K562 (cell line): ENCODE results near the gene ADAM19. TPM values are rescaled to one million over a fixed set of nuclear protein-coding genes. Genes with fewer than 3 reads are reported as not detected.

Experiments used
- ATAC-seq: fragments of 200-7000 bp; cut with Tn5 transposase; 3 replicates; pipeline ENCODE4 v1.9.1; 2020; ENCODE audit warnings: moderate library complexity
- BruUV-seq: library from RNA; stranded (reverse); fragments of 400-500 nt; replicated peaks from 2 replicates; lab custom pipeline; 2021; lab: Mats Ljungman, UMichigan
- CTCF ChIA-PET: fragments of 300-600 bp; formaldehyde crosslinking; extraction: SDS; loops from one replicate; lab custom pipeline; 2021; ENCODE audit warnings: low intra/inter-chr PET ratio; lab: Yijun Ruan, JAX
- POLR2A ChIA-PET: fragments of 300-600, 350-650 bp; sonication (Branson Sonifier 250); formaldehyde crosslinking; extraction: SDS; loops from one replicate; lab custom pipeline; 2021; ENCODE audit warnings: antibody characterized with exemption, inconsistent platforms; lab: Yijun Ruan, JAX
- DNase-seq, 4 experiments: peaks; one replicate each; pipeline versions ENCODE4 v3.0.0 to v3.0.0-alpha.2; 2011 to 2018; ENCODE audit warnings: low spot score in 3 of 4, mixed read lengths in 3 of 4; ENCODE audit errors: extremely low read depth in 1 of 4
- FAIRE-seq: peaks from 2 replicates; lab custom pipeline; 2011; peaks lifted over from hg19 to GRCh38; lab: Jason Lieb, UNC
- H2AFZ ChIP-seq: 2 replicates; pipeline ENCODE4 v1.6.0; 2011; ENCODE audit warnings: low read depth, low read length, control low read depth, inconsistent platforms
- H3K27ac ChIP-seq: fragments of 200-600 bp; 3 replicates; pipeline ENCODE4 v1.8.0; 2011; ENCODE audit warnings: low read depth, mild to moderate bottlenecking, control low read depth, inconsistent platforms, low read length, moderate library complexity, mixed read lengths; ENCODE audit errors: extremely low read depth
- H3K27me3 ChIP-seq, 2 experiments: fragments of 300-600 bp in 1 of 2; 2 replicates in 1 of 2; 3 replicates in 1 of 2; pipeline versions ENCODE4 v1.6.0 to v1.8.0; 2011; ENCODE audit warnings: inconsistent platforms in 2 of 2, low read length in 2 of 2, mild to moderate bottlenecking in 1 of 2, mixed read lengths in 1 of 2, moderate library complexity in 1 of 2; ENCODE audit not compliant: control insufficient read depth in 2 of 2, insufficient read depth in 2 of 2
- H3K36me3 ChIP-seq: fragments of 300-600 bp; 3 replicates; pipeline ENCODE4 v1.8.0; 2011; ENCODE audit warnings: mild to moderate bottlenecking, low read length, inconsistent platforms; ENCODE audit not compliant: control insufficient read depth, insufficient read depth
- H3K4me1 ChIP-seq, 2 experiments: fragments of 200-600 bp in 1 of 2; replicated peaks in 1 of 2; 2 replicates in 1 of 2; 3 replicates in 1 of 2; pipeline versions ENCODE4 v1.5.1 to v1.8.0; 2011; ENCODE audit warnings: inconsistent platforms in 2 of 2, low read length in 2 of 2, mild to moderate bottlenecking in 1 of 2, mixed read lengths in 1 of 2, moderate library complexity in 1 of 2; ENCODE audit not compliant: control insufficient read depth in 2 of 2, insufficient read depth in 2 of 2
- H3K4me2 ChIP-seq: 2 replicates; pipeline ENCODE4 v1.6.1; 2011; ENCODE audit warnings: low read length, control low read depth, inconsistent platforms, mixed read lengths; ENCODE audit not compliant: insufficient read depth
- H3K4me3 ChIP-seq: fragments of 200-600 bp; sonication (generic), shearing (Covaris generic); 2 replicates; pipeline ENCODE4 v1.5.1; 2016; ENCODE audit warnings: control low read depth, inconsistent platforms
- H3K79me2 ChIP-seq: fragments of 200-600 bp; 3 replicates; pipeline ENCODE4 v1.8.0; 2011; ENCODE audit warnings: low read length, inconsistent platforms; ENCODE audit not compliant: control insufficient read depth, insufficient read depth
- H3K9ac ChIP-seq, 2 experiments: 2 replicates each; pipeline versions ENCODE4 v1.6.0 to v1.6.1; 2011; ENCODE audit warnings: low read depth in 2 of 2, low read length in 2 of 2, control low read depth in 1 of 2, inconsistent platforms in 1 of 2, mild to moderate bottlenecking in 1 of 2, mixed read lengths in 1 of 2; ENCODE audit not compliant: insufficient read depth in 1 of 2
- H3K9me1 ChIP-seq: one replicate; pipeline ENCODE4 v1.6.0; 2011; ENCODE audit warnings: inconsistent platforms, mild to moderate bottlenecking, low read length, moderate library complexity; ENCODE audit not compliant: control insufficient read depth, insufficient read depth
- H3K9me3 ChIP-seq: replicated peaks from 2 replicates; pipeline ENCODE4 v1.5.1; 2011; ENCODE audit warnings: low read depth, low read length, inconsistent platforms; ENCODE audit not compliant: control insufficient read depth, insufficient read depth
- H4K20me1 ChIP-seq: replicated peaks from 2 replicates; pipeline ENCODE4 v1.6.1; 2011; ENCODE audit warnings: low read length, inconsistent platforms, mixed read lengths; ENCODE audit not compliant: control insufficient read depth, insufficient read depth
- BRD4 ChIP-seq: fragments of 200-600 bp; sonication (generic); IDR thresholded peaks from 2 replicates; pipeline ENCODE4 v1.6.1; 2017; ENCODE audit warnings: inconsistent platforms
- CTBP1 ChIP-seq: fragments of 450-650 bp; IDR thresholded peaks from 2 replicates; pipeline ENCODE4 v1.6.1; 2016; ENCODE audit warnings: borderline replicate concordance
- EP400 ChIP-seq: fragments of 450-650 bp; IDR thresholded peaks from 2 replicates; pipeline ENCODE4 v1.6.1; 2017; ENCODE audit warnings: antibody characterized with exemption, mild to moderate bottlenecking, moderate library complexity
- NR3C1 ChIP-seq: sonication (generic); formaldehyde crosslinking; IDR thresholded peaks from 2 replicates; pipeline ENCODE4 v1.8.1; 2022; ENCODE audit warnings: missing genetic modification reagents
- PHB2 ChIP-seq: fragments of 450-650 bp; IDR thresholded peaks from 2 replicates; pipeline ENCODE4 v1.6.1; 2017; ENCODE audit warnings: low read depth
- SPI1 ChIP-seq: IDR thresholded peaks from 2 replicates; pipeline ENCODE4 v1.6.1; 2011; ENCODE audit warnings: low read depth, low read length, control low read depth, borderline replicate concordance
- YY1 ChIP-seq, 3 experiments: IDR thresholded peaks; 2 replicates each; pipeline ENCODE4 v1.6.1; 2011; ENCODE audit warnings: low read length in 2 of 3, mild to moderate bottlenecking in 2 of 3, moderate library complexity in 2 of 3, borderline replicate concordance in 1 of 3, control low read depth in 1 of 3, low read depth in 1 of 3; ENCODE audit not compliant: insufficient read depth in 3 of 3, insufficient replicate concordance in 2 of 3, control insufficient read depth in 1 of 3, insufficient read length in 1 of 3; ENCODE audit errors: extremely low read depth in 1 of 3
- ZNF780A ChIP-seq: fragments of 250-450 bp; sonication (Bioruptor Pico); IDR thresholded peaks from 2 replicates; pipeline ENCODE4 v1.5.0; 2021; ENCODE audit warnings: mild to moderate bottlenecking
- WGBS: fragments of 100-300 bp; shearing (Covaris generic); methylation state at CpG from one replicate; pipeline ENCODE4 v1.1.6; 2016; ENCODE audit warnings: low coverage, mixed read lengths; ENCODE audit not compliant: insufficient coverage; ENCODE audit errors: missing lambda C conversion rate; 5-methylcytosine and 5-hydroxymethylcytosine counted together
- in situ Hi-C: fragments of 300-500 bp; cut with MboI; formaldehyde crosslinking; loops from 4 replicates; pipeline ENCODE4 v1.15.0; 2018; ENCODE audit warnings: inconsistent platforms, mixed read lengths
- intact Hi-C: fragments of 100-400 bp; cut with micrococcal nuclease; formaldehyde crosslinking; loops from 2 replicates; pipeline ENCODE4 v1.14.2; 2022
- polyA plus RNA-seq, 8 experiments: library from polyadenylated mRNA; depleted of rRNA in 4 of 8; stranded (reverse) in 5 of 8; unstranded in 3 of 8; fragments of >200 nt; fragmentation: Nextera tagmentation in 2 of 8; fragmentation: Illumina TruSeq in 1 of 8; extraction: Ambion mirVana in 2 of 8; extraction: Trizol in 1 of 8; gene quantifications; 2 replicates each; pipeline versions ENCODE4 v1.2.1 to v1.2.3, GENCODE V29; 2011 to 2014; ENCODE audit warnings: inconsistent platforms in 1 of 8, missing spikeins in 1 of 8
- total RNA-seq, 7 experiments: library from RNA; depleted of rRNA in 6 of 7; stranded (reverse); fragments of >200 nt in 6 of 7; fragmentation: Illumina TruSeq in 2 of 7; extraction: Trizol in 2 of 7; gene quantifications; 2 replicates each; pipeline versions ENCODE4 v1.2.1 to v1.2.3, GENCODE V29; 2011 to 2021; ENCODE audit warnings: low replicate concordance in 1 of 7
- TF ChIP-seq, protein P1 (sequence below): fragments of 250-450 bp; sonication (Bioruptor Pico); IDR thresholded peaks from 2 replicates; pipeline ENCODE4 v1.4.0; 2020; ENCODE audit warnings: mild to moderate bottlenecking, moderate library complexity, borderline replicate concordance
- TF ChIP-seq, protein P2 (sequence below): fragments of 450-650 bp; formaldehyde crosslinking; IDR thresholded peaks from 2 replicates; pipeline ENCODE4 v1.4.0; 2020; ENCODE audit warnings: mild to moderate bottlenecking
- TF ChIP-seq, protein P3 (sequence below), 2 experiments: IDR thresholded peaks in 1 of 2; conservative IDR thresholded peaks in 1 of 2; 2 replicates each; pipeline ENCODE4 v1.6.1; 2016; ENCODE audit warnings: low read depth in 2 of 2, mild to moderate bottlenecking in 1 of 2, missing compliant biosample characterization in 1 of 2, missing genetic modification characterization in 1 of 2, moderate library complexity in 1 of 2
- TF ChIP-seq, protein P4 (sequence below): fragments of 250-450 bp; sonication (Bioruptor Pico); IDR thresholded peaks from 2 replicates; pipeline ENCODE4 v1.6.1; 2021; ENCODE audit warnings: mild to moderate bottlenecking

Gene ADAM19
- total and polyA plus RNA-seq, 9 of the 15 experiments (the other 6 are each of a cell fraction or from before 2014, with no cell fraction given) = 0.11 to 1.1 (median 0.43) TPM

DNA sequence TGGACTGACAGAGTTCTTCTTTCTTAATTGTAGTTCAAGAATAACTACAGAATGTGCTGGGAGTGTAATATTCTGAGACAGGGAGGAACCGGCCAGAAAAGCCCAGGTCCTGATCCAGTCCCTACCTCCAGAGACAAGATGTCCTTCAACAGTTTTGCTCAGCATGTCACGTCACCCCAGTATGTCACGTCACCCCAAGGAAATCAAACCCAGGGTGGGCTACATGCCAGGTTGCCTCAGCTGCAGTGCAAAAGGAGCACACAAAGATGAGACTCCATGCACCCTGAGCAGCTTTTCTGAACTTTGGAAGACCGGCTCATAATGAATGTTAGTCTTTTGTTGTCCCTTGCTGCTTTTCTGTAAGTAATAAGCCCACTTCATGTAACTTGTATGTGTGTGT, 141.5 kb downstream of the ADAM19 start (continued):
- TF ChIP-seq, protein P1, sequence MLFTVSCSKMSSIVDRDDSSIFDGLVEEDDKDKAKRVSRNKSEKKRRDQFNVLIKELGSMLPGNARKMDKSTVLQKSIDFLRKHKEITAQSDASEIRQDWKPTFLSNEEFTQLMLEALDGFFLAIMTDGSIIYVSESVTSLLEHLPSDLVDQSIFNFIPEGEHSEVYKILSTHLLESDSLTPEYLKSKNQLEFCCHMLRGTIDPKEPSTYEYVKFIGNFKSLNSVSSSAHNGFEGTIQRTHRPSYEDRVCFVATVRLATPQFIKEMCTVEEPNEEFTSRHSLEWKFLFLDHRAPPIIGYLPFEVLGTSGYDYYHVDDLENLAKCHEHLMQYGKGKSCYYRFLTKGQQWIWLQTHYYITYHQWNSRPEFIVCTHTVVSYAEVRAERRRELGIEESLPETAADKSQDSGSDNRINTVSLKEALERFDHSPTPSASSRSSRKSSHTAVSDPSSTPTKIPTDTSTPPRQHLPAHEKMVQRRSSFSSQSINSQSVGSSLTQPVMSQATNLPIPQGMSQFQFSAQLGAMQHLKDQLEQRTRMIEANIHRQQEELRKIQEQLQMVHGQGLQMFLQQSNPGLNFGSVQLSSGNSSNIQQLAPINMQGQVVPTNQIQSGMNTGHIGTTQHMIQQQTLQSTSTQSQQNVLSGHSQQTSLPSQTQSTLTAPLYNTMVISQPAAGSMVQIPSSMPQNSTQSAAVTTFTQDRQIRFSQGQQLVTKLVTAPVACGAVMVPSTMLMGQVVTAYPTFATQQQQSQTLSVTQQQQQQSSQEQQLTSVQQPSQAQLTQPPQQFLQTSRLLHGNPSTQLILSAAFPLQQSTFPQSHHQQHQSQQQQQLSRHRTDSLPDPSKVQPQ (CRISPR knock-in tag) = no peak
- TF ChIP-seq PHB2 (no peak), CTBP1 (no peak), BRD4 (no peak)

DNA sequence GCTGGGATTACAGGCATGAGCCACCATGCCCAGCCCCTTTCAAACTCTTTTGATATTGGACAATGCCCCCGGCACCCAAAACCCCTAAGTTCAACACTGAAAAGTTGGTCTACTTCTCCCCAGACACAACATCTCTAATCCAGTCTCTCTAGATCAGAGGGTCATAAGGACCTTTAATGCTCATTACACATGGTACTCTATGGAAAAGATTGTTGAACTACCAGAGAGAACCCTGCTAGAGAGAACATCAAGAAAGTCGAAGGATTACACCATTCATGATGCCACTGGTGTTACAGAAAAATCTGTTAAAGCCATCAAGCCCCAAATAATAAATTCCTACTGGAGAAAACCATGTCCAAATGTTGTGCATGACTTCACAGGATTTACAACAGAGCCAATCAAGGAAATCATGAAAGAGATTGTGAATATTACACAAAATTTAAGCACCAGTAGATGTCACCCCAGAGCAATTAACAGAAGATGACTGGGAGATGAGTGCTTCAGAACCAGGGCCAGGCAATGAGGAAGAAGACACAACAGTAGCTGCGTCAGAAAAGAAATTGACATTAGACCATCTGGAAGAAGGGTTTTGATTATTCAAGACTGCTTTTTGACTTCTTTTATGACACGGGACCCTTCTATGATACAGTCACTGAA, 143.9 kb downstream of the ADAM19 start:
- no peaks in the 10 kb centered on the region for H3K9me3 ChIP-seq
- TF ChIP-seq SPI1 (no peak), YY1 (IDR thresholded peaks at IDR 0.05; ENCODE audit: borderline replicate concordance in 1 of 3, control insufficient read depth in 1 of 3, extremely low read depth in 1 of 3, insufficient read depth in 3 of 3, insufficient read length in 1 of 3, insufficient replicate concordance in 2 of 3, low read depth in 1 of 3, low read length in 2 of 3) (no peak), EP400 (no peak), NR3C1 (CRISPR knock-in tag) (no peak), ZNF780A (CRISPR knock-in tag) (no peak)
- TF ChIP-seq, protein P2, sequence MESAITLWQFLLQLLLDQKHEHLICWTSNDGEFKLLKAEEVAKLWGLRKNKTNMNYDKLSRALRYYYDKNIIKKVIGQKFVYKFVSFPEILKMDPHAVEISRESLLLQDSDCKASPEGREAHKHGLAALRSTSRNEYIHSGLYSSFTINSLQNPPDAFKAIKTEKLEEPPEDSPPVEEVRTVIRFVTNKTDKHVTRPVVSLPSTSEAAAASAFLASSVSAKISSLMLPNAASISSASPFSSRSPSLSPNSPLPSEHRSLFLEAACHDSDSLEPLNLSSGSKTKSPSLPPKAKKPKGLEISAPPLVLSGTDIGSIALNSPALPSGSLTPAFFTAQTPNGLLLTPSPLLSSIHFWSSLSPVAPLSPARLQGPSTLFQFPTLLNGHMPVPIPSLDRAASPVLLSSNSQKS (CRISPR knock-in tag) = no peak
- TF ChIP-seq, protein P3, sequence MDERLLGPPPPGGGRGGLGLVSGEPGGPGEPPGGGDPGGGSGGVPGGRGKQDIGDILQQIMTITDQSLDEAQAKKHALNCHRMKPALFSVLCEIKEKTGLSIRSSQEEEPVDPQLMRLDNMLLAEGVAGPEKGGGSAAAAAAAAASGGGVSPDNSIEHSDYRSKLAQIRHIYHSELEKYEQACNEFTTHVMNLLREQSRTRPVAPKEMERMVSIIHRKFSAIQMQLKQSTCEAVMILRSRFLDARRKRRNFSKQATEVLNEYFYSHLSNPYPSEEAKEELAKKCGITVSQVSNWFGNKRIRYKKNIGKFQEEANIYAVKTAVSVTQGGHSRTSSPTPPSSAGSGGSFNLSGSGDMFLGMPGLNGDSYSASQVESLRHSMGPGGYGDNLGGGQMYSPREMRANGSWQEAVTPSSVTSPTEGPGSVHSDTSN (CRISPR knock-in tag; IDR thresholded peaks at IDR 0.05; ENCODE audit: low read depth) = no peak
- TF ChIP-seq, protein P3 (tag; conservative IDR thresholded peaks at IDR 0.05; ENCODE audit: low read depth) = no peak
- TF ChIP-seq, protein P4, sequence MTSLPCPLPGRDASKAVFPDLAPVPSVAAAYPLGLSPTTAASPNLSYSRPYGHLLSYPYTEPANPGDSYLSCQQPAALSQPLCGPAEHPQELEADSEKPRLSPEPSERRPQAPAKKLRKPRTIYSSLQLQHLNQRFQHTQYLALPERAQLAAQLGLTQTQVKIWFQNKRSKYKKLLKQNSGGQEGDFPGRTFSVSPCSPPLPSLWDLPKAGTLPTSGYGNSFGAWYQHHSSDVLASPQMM (CRISPR knock-in tag) = no peak

More for the DNA sequence above, 143.9 kb downstream of the ADAM19 start:
- Histone ChIP-seq H3K4me3 (no peak overlapping the region), H3K36me3 (no peaks in the 10 kb centered on the region), H3K27ac (no peak overlapping the region), H3K4me2 (no peak overlapping the region), H4K20me1 (no peaks in the 10 kb centered on the region), H3K9me1 (no peaks in the 10 kb centered on the region), H3K79me2 (no peaks in the 10 kb centered on the region), H3K9ac (no peak overlapping the region), H3K27me3 (no peaks in the 10 kb centered on the region), H2AFZ (no peak overlapping the region), H3K4me1 (no peaks in the 10 kb centered on the region)
- intact Hi-C loops (loop anchor here (1.0 to 5.0 kb wide), 3 partner anchors 45 to 311 kb away; partner anchors contain the start of gene LSM11), in situ Hi-C loops (no loop called here)
- FAIRE-seq = peak; percentile 65
- peak in 1 of 4 experiments; percentile 43 for DNase-seq
- ChIA-PET POLR2A (no interaction called here), CTCF (interaction anchor here (0.7 to 3.3 kb wide), 7 partner anchors 45 to 1198 kb away, joined by 3 to 23 read pairs (median 5); partner anchors contain the start of gene LSM11)
- no TSS peak for BruUV-seq
- 0% methylated on average over 4 of the region's 4 CpGs for WGBS
- peak; percentile 81 for ATAC-seq
